GM19023 (cell line): ENCODE measurements around the gene C20orf144.
A peak's percentile ranks its signal among the peaks of the same experiment; 100 is the strongest.

Experiments used
- ATAC-seq: cut with Tn5 transposase; IDR thresholded peaks from one replicate; pipeline ENCODE4 v1.9.1; 2021; ENCODE audit warnings: mild to moderate bottlenecking, moderate library complexity; ENCODE audit not compliant: unreplicated experiment

The C20orf144 gene

DNA sequence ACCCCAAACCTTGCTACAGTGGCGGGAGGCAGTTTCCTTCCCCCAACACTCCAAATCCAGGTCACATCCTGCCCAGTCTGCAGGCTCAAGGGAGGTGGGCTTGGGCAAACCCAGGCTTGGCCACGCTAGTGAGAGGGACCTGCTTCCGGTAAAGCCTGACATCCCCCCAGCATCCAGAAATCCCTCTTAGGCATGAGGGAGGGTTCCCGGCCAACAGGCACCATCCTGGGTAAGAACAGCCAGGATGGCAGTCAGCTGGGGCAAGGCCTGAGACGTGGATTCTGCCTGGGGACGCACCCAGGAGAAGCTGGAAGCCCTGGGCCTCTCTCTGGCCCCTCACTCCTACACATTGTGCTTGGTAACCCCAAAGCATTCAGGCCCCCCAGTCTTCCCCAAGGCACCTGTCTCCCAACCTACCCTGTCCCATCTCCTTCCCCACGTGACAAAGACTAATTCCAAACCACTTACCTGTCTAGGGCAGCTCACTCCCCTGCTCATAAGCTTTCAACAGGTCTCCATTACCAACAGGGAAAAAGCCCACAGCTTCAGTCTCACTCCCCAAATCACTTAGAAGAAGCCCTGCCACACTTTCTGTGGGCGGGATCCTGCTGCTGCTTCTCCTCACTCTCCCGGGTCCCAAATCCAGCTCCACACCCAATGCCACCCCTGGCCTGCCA is 2.1 kb downstream of the C20orf144 start:
- no peak for ATAC-seq

DNA sequence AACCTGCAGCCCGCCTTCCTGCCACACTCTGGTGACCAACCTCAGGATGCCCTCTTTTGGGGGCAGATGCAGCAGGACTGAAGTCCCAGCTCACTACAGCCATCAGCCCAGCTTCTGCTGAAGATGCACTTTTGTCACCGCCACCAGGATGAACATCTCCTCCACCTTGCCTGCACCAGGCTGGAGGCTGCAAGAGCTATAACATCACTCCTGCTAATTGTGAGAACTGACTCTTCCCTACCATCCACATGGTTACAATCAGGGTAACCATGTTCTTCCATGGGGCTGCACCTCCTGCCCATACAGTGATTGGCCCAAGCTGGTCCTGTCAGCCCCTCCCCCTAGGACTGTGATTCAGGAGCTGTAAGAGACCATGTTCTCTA is 2.6 kb downstream of the C20orf144 start:
- ATAC-seq, result no peak

DNA sequence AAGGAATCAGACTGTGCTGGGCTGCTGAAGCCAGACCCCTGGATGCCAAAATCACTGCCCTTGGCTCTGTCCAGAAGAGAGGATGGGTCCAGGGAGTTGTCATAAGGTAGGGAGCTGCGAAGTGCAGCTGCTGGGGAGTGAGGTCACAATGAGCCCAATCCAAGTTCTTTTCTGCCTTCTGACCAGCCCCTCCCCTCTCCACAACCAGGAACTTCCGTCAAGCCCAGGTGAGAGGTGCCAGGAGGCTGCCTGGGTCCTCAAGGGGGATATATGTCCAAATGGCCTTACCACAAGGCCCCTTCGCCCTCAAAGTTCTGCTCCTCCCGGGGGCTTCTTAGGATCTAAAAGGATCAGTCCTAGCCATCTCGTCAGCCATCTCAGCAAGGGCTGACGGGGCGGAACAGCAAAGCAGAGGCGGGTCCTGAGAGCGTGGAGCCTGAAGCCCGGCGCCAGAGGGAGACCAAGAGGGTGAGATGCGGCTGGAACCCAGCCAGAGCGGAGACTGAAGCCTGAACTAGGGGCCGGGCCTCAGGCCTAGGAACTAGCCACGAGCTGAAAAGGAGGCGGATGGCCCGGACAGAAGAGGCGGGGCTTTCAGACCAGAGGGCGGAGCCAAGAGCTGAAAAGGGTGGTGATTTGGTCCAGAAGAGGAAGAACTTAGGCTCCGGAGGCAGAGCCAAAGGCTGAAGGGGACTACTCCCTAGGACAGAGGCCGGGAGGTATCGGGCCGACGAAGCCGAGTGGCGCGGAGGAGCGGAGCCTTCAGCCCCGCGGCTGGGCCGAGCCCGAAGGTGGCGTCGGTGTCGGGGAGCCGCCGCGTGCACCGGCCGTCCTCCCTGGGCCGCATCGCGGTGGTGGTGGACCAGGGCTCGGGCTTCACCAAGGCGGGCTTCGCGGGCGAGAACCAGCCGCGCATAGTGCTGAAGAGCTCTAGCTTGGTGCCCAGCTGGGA is 4.4 kb downstream of the C20orf144 start, which contains the start of gene ACTL10:
Gene ACTL10, plus strand, starts transcription at position 651 of the 952 bp plus-strand sequence. CDS start 555 bp downstream, outside the sequence.
- peak; percentile 62 for ATAC-seq

DNA sequence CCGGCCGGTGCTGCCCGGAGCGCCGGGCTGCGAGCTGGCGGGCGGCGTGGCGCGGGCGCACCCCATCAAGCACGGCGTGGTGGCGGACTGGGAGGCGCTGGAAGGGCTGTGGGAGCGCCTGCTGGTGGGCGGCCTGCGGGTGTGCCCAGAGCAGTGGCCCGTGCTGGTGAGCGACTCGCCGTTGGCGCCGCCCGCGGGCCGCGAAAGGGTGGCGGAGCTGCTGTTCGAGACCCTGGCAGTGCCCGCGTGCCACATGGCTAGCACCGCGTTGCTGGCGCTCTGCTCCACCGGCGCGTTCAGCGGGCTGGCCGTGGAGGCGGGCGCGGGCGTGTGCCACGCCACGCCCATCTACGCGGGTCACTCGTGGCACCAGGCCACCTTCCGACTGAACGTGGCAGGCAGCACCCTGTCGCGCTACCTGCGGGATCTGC is 5.1 kb downstream of the C20orf144 start:
- ATAC-seq, result peak; percentile 18

DNA sequence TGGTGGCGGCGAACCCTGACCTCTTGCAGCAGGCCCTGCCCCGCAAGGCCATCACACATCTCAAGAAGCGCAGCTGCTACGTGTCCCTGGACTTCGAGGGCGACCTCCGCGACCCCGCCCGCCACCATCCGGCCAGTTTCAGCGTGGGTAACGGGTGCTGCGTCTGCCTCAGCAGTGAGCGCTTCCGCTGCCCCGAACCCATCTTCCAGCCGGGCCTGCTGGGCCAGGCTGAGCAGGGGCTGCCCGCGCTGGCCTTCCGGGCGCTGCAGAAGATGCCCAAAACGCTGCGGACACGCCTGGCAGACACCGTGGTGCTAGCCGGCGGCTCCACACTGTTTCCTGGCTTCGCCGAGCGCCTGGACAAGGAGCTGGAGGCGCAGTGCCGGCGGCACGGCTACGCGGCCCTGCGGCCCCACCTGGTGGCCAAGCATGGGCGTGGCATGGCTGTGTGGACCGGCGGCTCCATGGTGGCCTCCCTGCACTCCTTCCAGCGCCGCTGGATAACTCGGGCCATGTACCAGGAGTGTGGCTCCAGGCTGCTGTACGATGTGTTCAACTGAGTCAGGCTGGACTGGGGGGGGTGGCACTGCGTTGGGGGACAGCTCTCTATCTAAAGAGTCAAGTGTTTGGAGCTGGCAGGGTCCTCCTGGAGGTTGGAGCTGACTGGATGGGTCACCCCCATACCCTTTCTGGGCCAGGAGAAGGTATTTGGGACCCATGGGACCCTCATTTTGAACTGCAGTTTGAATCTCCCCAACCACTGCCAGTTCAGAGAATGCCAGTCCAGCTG is 5.7 kb downstream of the C20orf144 start:
- ATAC-seq, result peak; percentile 37

DNA sequence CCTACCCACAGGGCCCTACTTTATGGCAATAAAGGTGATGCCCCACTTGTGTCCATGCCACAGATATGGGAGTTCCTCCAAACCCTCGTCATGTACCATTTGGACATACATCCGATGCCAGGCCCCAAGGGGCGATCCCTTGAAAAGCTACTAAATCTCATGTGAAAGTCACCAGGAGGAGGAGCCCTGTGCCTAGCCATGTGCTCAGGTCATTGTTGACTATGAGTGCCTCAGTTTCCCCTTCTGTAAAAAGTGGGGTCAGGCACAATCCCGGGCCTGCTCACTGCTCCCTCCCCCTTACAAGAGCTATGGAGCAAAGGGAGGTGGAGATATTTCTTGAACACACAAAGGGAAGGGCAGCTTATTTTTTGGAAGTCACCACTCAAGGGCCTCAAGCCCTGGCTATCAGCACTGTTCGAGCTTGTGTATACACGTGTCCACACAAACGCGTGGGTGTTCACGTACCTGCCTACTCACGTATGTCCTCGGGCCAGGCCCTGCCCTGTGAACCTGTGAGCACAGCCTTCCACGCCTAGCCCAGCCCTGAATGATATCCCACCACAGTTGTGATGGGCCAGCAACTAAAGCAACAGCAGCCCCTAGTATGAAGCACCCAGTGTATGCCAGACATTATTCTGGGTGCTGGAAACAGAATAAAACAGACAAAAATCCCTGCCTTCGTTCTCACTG is 6.5 kb downstream of the C20orf144 start:
- no peak for ATAC-seq

DNA sequence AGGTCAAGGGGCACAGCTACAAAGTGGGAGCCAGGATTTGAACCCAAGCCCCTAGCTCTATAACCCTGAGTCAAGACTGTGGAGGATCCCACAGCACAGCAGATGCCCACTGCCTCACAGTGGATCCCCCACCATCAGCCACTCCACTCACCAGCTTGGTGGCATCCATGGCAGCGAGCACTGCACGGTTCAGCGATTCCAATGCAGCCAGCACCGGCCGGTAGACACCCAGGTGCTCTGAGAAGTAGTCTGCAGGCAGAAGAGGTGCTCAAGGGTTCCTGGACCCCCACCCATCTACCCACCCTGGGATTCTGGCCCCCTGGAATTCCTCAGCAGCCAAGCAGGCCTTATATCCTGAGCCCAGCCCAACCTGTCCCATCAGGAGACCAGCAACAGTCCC is 7.1 kb downstream of the C20orf144 start:
- ATAC-seq, result no peak

DNA sequence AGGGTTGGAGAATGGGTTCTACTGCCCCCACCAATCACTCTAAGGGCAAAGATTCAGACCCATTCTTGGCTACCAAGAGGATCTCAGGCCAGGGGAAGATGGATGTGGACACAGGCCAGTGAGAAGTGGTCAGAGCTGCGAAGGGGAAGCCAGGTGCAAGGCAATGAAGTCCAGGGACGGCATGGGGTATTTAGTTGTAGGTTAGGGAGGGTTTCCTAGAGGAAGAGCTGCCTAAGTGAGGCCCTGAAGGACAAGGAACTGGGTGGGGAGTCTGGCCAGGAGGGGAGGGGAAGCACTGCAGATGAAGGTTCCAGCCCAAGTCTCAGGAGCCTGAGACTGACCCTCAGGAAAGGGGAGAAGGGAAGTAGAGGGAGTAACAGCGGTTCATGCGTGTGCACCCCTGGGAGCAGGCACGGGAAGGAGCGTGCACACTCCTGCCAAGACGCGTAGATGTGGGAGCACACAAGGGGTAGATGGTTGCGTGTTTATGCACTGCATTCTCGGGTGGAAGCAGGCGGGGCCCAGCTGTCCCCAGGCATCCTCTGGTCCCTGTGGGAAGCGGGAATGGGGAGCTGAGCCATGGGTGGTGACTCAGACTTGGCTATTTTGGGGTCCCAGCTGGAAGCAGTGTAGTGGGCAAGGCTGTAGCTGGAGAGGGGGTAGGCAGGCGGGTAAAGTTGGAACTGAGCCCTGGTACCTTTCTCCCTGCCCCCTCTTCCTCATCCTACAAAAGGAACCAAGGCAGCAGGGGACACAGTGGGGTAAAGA is 7.9 kb downstream of the C20orf144 start:
- ATAC-seq, result no peak

DNA sequence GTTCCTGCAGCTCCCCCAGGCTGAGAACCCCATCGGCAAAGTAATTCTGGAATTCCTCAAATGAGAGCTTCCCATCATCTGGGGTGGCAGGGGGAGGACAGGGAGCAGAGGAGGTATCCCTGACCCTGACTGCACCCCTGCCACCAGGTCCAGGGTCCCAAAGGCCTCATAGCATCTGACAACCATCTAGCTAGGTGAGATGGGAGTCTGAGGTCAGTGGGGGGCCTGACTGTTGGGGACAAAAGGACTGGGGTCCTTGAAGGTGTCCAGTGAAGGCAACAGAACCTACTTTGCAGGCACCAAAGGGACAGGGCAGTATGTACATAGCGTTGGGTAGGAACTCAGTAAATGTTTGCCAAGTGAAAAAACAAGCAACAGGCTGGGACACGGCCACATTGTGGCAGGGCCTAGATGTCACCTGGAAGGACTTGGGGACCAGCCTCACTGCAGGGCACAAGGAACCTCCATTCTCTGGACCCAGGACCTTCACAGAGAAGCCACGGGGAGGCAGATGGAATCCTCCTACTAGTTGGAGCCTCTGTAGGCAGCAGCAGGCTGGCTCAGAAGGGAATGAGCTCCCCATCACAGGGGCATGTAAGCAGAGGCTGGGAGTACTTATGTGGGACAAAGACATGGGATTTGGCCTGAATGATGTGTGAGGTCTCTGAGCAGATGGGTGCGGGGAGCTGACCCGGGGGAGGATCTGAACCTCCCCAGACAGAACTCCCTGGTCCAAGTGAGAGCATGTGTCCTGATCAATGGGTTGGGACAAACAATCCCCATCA is 8.8 kb downstream of the C20orf144 start:
- ATAC-seq, result no peak

DNA sequence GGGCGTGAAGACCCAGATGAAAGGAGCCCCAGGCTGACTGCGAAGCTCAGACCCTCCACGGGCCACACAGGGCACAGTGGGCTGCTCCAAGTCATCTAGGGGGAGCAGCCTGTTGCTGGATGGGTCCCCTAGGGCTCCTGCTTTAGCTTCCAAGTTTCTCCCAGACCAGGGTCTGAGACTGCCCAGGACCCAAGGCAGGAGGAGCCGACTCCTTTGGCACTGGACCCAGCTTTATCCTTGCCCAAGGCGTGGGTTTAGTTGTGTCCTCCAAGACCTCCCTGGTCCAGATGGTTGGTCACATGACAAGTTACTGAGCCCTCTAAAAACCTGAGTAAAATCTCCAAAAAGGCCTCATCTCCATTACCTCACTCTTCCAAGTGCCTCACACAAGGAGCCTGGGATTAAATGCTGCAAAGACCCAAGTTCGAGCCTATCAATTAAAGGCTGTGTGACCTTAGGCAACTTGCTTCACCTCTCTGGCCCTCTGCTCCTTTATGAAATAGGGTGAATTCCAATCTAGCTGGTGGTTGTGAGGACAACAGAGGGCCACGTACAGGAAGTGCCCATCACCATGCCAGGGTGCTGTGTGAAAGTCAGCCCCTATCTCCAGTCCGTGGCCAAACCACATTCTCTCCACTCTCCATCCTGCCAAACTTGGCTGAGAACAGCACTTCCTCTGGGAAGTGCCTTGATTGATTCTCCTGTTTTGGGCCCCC is 9.6 kb downstream of the C20orf144 start:
- no peak for ATAC-seq

DNA sequence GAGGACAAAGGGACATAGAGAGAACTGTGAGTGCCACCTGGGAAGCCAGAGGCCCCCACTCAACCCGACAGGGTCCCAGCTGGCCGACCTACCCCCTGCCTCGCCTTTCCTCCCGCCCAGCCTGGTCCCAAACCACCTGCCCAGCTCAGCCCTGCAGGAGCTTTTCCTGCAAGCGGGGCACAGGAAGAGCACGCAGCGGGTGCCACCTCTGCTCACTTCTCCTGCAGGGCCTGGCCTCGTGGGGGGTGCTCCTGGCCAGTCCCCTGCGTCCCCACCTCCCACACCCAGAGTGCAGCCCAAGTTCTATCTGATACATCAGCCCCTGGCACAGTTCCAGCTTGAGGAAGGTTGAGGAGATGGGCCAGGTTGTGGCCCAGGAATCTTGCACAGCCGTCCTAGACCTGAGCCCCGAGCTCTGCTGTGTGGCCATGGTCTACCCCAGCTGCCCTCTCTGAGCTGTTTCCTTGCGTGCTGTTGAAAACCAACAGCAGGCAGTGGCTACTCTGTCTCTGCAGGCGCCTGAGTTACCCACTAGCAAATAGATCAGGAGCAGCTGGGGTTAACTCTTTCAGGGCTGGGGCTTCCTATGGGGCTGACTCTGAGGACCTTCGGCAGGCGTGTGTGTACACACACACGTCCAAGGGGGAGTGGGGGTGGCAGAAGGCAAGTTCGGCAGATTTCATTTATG is 10.4 kb downstream of the C20orf144 start:
- no peak for ATAC-seq

DNA sequence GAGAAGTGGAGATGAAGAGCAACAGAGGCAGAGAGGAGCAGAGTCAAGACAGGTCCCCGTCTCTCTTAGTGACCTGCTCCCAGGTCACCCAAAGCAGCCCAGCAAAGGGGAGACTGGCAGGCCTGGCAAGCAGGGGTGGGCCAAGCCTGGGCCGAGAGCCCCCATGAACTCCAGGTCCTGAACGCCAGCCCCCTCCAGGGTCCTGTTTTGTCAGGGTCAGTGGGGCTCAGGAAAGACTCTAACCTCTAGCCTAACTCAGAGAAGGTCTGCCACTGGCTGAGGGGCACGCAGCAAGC is 10.9 kb downstream of the C20orf144 start:
- no peak for ATAC-seq

DNA sequence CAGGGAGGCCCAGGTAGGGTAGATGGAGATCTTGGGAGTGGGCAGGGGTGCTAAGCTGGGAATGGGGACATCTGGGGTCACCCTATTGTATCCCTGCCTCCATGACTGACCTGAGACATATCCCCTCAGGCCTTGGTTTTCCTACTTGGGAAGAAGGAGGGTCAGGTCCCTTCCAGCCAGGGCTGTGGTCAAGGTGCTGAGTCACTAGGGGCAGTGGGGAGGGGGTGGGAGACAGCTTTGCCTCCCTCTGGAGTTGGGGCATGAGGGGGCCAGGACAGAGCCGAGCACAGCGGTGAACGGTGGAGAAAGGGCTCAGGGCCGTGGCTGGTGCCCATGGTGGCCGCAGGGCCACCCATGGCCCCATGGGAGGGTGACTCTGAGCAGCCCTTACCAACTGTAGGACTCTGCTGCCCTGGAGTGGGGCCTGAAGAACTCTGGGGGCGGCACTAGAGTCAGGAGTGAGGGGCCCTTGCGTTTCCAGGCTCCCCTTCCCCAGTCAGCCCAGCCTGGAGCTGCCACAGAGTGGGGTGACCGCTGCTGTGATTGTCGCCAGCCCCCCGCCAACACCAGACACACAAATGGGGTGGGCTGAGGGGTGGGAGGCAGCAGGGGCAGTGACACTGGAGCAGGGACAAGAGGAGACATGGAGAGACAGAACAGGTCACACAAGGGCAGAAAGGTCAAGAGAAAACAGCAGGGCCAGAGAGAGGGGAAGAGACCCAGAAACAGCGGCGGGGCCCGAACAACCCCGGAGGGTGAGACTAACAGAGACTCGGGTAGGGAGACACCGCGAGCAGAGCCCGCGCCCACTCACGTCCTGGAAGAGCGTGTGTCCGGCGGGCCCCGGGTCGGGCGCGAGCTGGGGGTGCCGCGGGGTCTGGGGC is 11.5 kb downstream of the C20orf144 start:
- peak; percentile 52 for ATAC-seq

DNA sequence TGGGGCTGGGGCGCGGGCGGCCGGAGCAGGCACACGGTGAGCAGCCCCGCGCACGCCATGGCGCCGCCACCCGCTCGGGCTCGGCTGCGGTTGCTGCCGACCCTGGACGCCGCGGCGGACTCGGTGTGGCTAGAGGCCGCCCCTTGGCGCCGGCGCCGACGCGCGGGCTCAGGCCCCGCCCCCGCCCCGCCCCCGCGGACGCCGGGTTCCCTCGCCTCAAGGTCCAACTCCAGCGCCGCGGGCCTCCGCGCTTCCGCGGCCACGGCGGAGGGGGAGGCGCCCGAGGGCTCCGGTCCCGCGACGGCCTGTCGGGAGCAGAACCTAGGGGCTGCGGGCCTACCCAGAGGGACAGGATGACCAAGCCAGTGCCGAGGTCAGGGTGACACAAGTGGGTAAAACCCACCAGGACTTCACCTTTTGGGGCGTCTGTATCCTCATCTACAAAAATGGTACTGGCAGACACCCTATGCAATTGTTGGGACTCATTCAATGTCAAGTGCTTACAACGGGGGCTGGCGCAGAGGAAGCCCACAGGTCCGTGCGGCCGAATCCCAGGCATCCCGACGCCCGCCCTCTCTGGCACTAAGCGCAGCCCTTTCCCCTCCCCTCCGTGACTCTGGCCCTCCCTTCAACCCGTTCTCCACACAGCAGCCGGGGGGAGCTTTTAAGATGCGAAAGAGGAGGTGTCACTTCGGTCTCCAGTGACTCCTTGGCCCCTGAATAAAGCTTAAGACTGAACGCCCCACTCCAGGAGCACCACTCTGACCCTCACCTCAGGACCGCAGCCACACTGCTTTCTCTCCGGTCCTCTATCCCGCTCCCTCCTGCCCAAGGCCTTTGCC is 12.4 kb downstream of the C20orf144 start, which contains the start of gene NECAB3:
Gene NECAB3, minus strand, starts transcription at position 135 of the 842 bp plus-strand sequence. Its CDS starts 76 bp downstream, at position 59.
- peak; percentile 76 for ATAC-seq

DNA sequence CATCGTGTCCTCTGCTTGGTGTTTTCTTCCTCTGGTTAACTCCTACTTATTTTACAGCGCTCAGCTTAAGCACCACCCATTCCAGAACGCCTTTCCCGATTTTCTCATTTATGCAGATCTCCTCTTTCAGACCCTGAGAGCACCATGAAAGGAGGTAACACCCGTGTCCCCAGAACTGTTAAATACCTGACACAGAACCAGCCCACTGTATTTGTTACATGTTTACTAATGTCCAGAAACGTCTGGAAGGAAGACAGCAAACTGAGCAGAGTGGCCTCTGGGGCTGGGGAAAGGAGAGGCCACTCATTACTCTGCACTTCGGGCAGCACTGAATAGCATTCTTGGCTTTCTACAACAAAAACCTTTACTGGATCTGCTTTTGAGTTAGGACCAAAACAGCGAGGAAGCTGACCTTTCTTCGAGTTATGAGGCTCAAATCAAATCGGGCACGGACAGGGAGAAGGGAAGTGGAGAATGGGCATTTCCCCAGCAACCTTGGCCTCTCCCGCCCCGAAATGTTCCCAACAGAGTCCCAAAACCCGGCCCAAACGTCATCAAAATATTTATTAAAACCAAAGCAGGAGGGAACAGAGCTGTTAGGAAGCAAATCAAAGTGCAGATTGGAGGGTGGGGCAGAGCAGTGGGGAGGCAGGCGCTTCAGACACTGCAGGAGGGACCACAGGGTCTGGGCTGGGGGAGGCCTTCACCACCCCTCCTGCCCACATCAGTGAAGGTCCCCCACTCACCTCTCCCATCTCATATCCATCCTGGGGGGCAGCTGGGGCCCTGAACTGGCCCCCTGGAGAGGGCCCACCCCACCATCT is 13.2 kb downstream of the C20orf144 start:
- ATAC-seq, result no peak
